Erythroblast (primary cell): ENCODE results near the gene NPC1L1.

Experiments
- DNase-seq, 2 experiments: peaks; one replicate each; lab custom pipeline; 2025; lab: John Stamatoyannopoulos, UW
- GATA1 ChIP-seq: IDR thresholded peaks from 2 replicates; pipeline ENCODE4 v1.6.1; 2011; ENCODE audit warnings: low read depth, mild to moderate bottlenecking, control low read depth, low read length, moderate library complexity
- POLR2A ChIP-seq: IDR thresholded peaks from 2 replicates; pipeline ENCODE4 v1.6.1; 2011; ENCODE audit warnings: mild to moderate bottlenecking, low read length

The NPC1L1 gene

GRCh38 chr7:44541028-44541869 lies at the start of gene NPC1L1:
TSS of gene NPC1L1 (minus strand) at chr7:44541330. CDS start at chr7:44541259, 71 bp downstream.
- TF ChIP-seq GATA1 (no peak), POLR2A (no peak)
- DNase-seq, result peak; percentile 92 to 94

GRCh38 chr7:44590910-44591309 lies 49.8 kb upstream of the NPC1L1 start:
- no peak for DNase-seq
- no peak for TF ChIP-seq GATA1
- TF ChIP-seq POLR2A, result no peak

GRCh38 chr7:44587843-44588711 lies 46.9 kb upstream of the NPC1L1 start:
- DNase-seq, result peak; percentile 63 to 81
- TF ChIP-seq GATA1 (no peak), POLR2A (no peak)

- TF ChIP-seq POLR2A (no peak), GATA1 (no peak)
- no peak for DNase-seq
Observed at GRCh38 chr7:44583146-44583865, 42.2 kb upstream of the NPC1L1 start.

GRCh38 chr7:44581879-44582603 lies 40.9 kb upstream of the NPC1L1 start, which contains the start of gene TMED4:
TSS of gene TMED4 (minus strand) at chr7:44582231. CDS start at chr7:44582206, 25 bp downstream.
- peak; percentile 97 for TF ChIP-seq POLR2A
- TF ChIP-seq GATA1, result no peak
- peak; percentile 99 to 100 for DNase-seq

GRCh38 chr7:44580945-44581878 lies 40.1 kb upstream of the NPC1L1 start:
- no peak for TF ChIP-seq POLR2A
- no peak for TF ChIP-seq GATA1

GRCh38 chr7:44576228-44576627 lies 35.1 kb upstream of the NPC1L1 start:
- no peak for TF ChIP-seq GATA1
- TF ChIP-seq POLR2A, result no peak
- DNase-seq, result no peak

More at GRCh38 chr7:44580945-44581878, 40.1 kb upstream of the NPC1L1 start:
- peak; percentile 61 to 74 for DNase-seq

- no peak for TF ChIP-seq POLR2A
- no peak for TF ChIP-seq GATA1
- no peak for DNase-seq
Observed at GRCh38 chr7:44575054-44575453, 33.9 kb upstream of the NPC1L1 start.

GRCh38 chr7:44574287-44574872 lies 33.2 kb upstream of the NPC1L1 start:
- DNase-seq, result peak in 1 of 2 experiments; percentile 35

GRCh38 chr7:44573464-44574286 lies 32.5 kb upstream of the NPC1L1 start, which contains the start of gene DDX56:
TSS of gene DDX56 (minus strand) at chr7:44573908. CDS start at chr7:44573895, 13 bp downstream.
- TF ChIP-seq GATA1 (no peak), POLR2A (peak; percentile 94)
- DNase-seq, result peak; percentile 94 to 95

More at GRCh38 chr7:44574287-44574872, 33.2 kb upstream of the NPC1L1 start:
- TF ChIP-seq GATA1 (no peak), POLR2A (no peak)

GRCh38 chr7:44572771-44573170 lies 31.6 kb upstream of the NPC1L1 start:
- no peak for TF ChIP-seq POLR2A
- TF ChIP-seq GATA1, result no peak
- DNase-seq, result peak in 1 of 2 experiments; percentile 24
